ENCODE data around the gene SSX7. TPM values are rescaled to one million over a fixed set of nuclear protein-coding genes. Genes with fewer than 3 reads are reported as not detected.
"Not testable (repeated sequence)": the region's sequence is repeated elsewhere in the genome, so short reads cannot be mapped to it uniquely, and the experiment has no call there.

The SSX7 gene
- total RNA-seq = not detected

GRCh38 chrX:52654800-52655199 is at the start of gene SSX7:
SSX7 (minus strand) TSS chrX:52654900; CDS start chrX:52653472, 1,428 bp downstream.
- not testable (repeated sequence) for DNase-seq (ENCODE audit: low spot score in 2 of 2); H3K4me1 ChIP-seq; H3K9me3 ChIP-seq; H3K27ac ChIP-seq; H3K27me3 ChIP-seq; H3K4me3 ChIP-seq; H3K36me3 ChIP-seq
- WGBS, 2 donors = 68 to 76% methylated on average over 9 of the region's 9 CpGs

- not testable (repeated sequence) for H3K9me3 ChIP-seq; DNase-seq (ENCODE audit: low spot score in 2 of 2); H3K4me3 ChIP-seq; H3K27ac ChIP-seq; H3K36me3 ChIP-seq; H3K27me3 ChIP-seq; H3K4me1 ChIP-seq
- WGBS, 2 donors = 83 to 100% methylated on average over 1 to 3 of the region's 4 CpGs
Measured at GRCh38 chrX:52692034-52692433, 37.3 kb upstream of the SSX7 start.

GRCh38 chrX:52662218-52662617 is 7.5 kb upstream of the SSX7 start:
- WGBS, 2 donors = 72 to 83% methylated on average over 2 of the region's 2 CpGs
- not testable (repeated sequence) for H3K4me1 ChIP-seq; H3K27ac ChIP-seq; H3K4me3 ChIP-seq; DNase-seq (ENCODE audit: low spot score in 2 of 2); H3K9me3 ChIP-seq; H3K36me3 ChIP-seq; H3K27me3 ChIP-seq

GRCh38 chrX:52655475-52655874 is 775 bp upstream of the SSX7 start:
- DNase-seq (ENCODE audit: low spot score in 2 of 2); H3K36me3 ChIP-seq; H3K27ac ChIP-seq; H3K4me1 ChIP-seq; H3K9me3 ChIP-seq; H3K4me3 ChIP-seq; H3K27me3 ChIP-seq: not testable (repeated sequence)
- WGBS, 2 donors = 83 to 85% methylated on average over 7 to 8 of the region's 8 CpGs

GRCh38 chrX:52650676-52651075 is 4.0 kb downstream of the SSX7 start:
- WGBS, 2 donors = 32 to 35% methylated on average over 3 of the region's 3 CpGs
- H3K4me1 ChIP-seq; DNase-seq (ENCODE audit: low spot score in 2 of 2): not testable (repeated sequence)

GRCh38 chrX:52648956-52649355 is 5.7 kb downstream of the SSX7 start:
- not testable (repeated sequence) for H3K36me3 ChIP-seq; H3K27ac ChIP-seq; DNase-seq (ENCODE audit: low spot score in 2 of 2); H3K9me3 ChIP-seq; H3K4me3 ChIP-seq; H3K4me1 ChIP-seq; H3K27me3 ChIP-seq
- 82 to 84% methylated on average over 7 of the region's 7 CpGs for WGBS, 2 donors

More at GRCh38 chrX:52650676-52651075, 4.0 kb downstream of the SSX7 start:
- not testable (repeated sequence) for H3K36me3 ChIP-seq, H3K27ac ChIP-seq, H3K4me3 ChIP-seq, H3K27me3 ChIP-seq, H3K9me3 ChIP-seq

GRCh38 chrX:52628483-52628882 is 26.2 kb downstream of the SSX7 start:
- WGBS, 2 donors = 61 to 63% methylated on average over 3 of the region's 3 CpGs
- H3K27ac ChIP-seq; H3K9me3 ChIP-seq; DNase-seq (ENCODE audit: low spot score in 2 of 2); H3K4me3 ChIP-seq; H3K4me1 ChIP-seq; H3K36me3 ChIP-seq; H3K27me3 ChIP-seq: not testable (repeated sequence)

- H3K27ac ChIP-seq; H3K36me3 ChIP-seq; H3K27me3 ChIP-seq; H3K9me3 ChIP-seq; DNase-seq (ENCODE audit: low spot score in 2 of 2); H3K4me1 ChIP-seq; H3K4me3 ChIP-seq: not testable (repeated sequence)
- 55 to 57% methylated on average over 8 of the region's 8 CpGs for WGBS, 2 donors
Measured at GRCh38 chrX:52620661-52621060, 34.0 kb downstream of the SSX7 start.

- TF ChIP-seq CTCF (IDR thresholded peaks at IDR 0.05) (no peak), POLR2A (IDR thresholded peaks at IDR 0.05) (no peak), EP300 (IDR thresholded peaks at IDR 0.05) (no peak)
- 31 to 38% methylated on average over 1 of the region's 1 CpG for WGBS, 2 donors
- no peaks in the 10 kb centered on the region for H3K9me3 ChIP-seq
- no peaks in the 10 kb centered on the region for H3K36me3 ChIP-seq
- DNase-seq (ENCODE audit: low spot score in 2 of 2) = no peak
- no peak overlapping the region for H3K4me3 ChIP-seq
- H3K27ac ChIP-seq = no peak overlapping the region
- no peaks in the 10 kb centered on the region for H3K4me1 ChIP-seq
- peaks cover 0 to 8% of the 10 kb centered on the region in 2 donors for H3K27me3 ChIP-seq
Measured at GRCh38 chrX:52608961-52609360, 45.7 kb downstream of the SSX7 start.

- H3K27me3 ChIP-seq; H3K36me3 ChIP-seq; H3K9me3 ChIP-seq; DNase-seq (ENCODE audit: low spot score in 2 of 2); H3K27ac ChIP-seq; H3K4me3 ChIP-seq; H3K4me1 ChIP-seq: not testable (repeated sequence)
- WGBS, 2 donors = 82 to 84% methylated on average over 8 of the region's 8 CpGs
Measured at GRCh38 chrX:52603151-52603550, 51.5 kb downstream of the SSX7 start.

Data from tibial nerve (tissue), 4 donors.